Mesenchymal stem cell (in vitro differentiated cells and primary cell): ENCODE data around the gene SYNPR.

ENCODE experiments used
- DNase-seq: peaks from one replicate; pipeline ENCODE4 v3.0.0-alpha.2; 2013
- H2AFZ ChIP-seq: one replicate; pipeline ENCODE4 v1.6.1; 2013; ENCODE audit warnings: low read depth, mild to moderate bottlenecking, control low read depth, inconsistent platforms, low read length, moderate library complexity
- H2AK5ac ChIP-seq: 2 replicates; pipeline ENCODE4 v1.6.1; 2013; ENCODE audit warnings: low read length, moderate library complexity, mild to moderate bottlenecking, inconsistent platforms; ENCODE audit not compliant: severe bottlenecking
- H2BK120ac ChIP-seq: one replicate; pipeline ENCODE4 v1.6.1; 2013; ENCODE audit warnings: low read depth, mild to moderate bottlenecking, inconsistent platforms, low read length, moderate library complexity
- H2BK12ac ChIP-seq, 2 experiments: one replicate each; pipeline ENCODE4 v1.6.1; 2013; ENCODE audit warnings: inconsistent platforms in 2 of 2, low read length in 2 of 2, mild to moderate bottlenecking in 2 of 2, moderate library complexity in 2 of 2, control low read depth in 1 of 2
- H2BK15ac ChIP-seq: one replicate; pipeline ENCODE4 v1.6.1; 2013; ENCODE audit warnings: mild to moderate bottlenecking, low read depth, inconsistent platforms; ENCODE audit not compliant: poor library complexity, severe bottlenecking
- H2BK5ac ChIP-seq: 2 replicates; pipeline ENCODE4 v1.6.1; 2013; ENCODE audit warnings: low read depth, mild to moderate bottlenecking, low read length, control low read depth, inconsistent platforms; ENCODE audit not compliant: poor library complexity, severe bottlenecking
- H3K14ac ChIP-seq, 2 experiments: one replicate each; pipeline ENCODE4 v1.6.1; 2013; ENCODE audit warnings: inconsistent platforms in 2 of 2, low read length in 2 of 2, control low read depth in 1 of 2, mild to moderate bottlenecking in 1 of 2, moderate library complexity in 1 of 2
- H3K18ac ChIP-seq, 2 experiments: one replicate each; pipeline ENCODE4 v1.6.1; 2013; ENCODE audit warnings: inconsistent platforms in 2 of 2, low read length in 2 of 2, control low read depth in 1 of 2, low read depth in 1 of 2, mild to moderate bottlenecking in 1 of 2
- H3K23ac ChIP-seq, 2 experiments: one replicate each; pipeline ENCODE4 v1.6.1; 2013; ENCODE audit warnings: inconsistent platforms in 2 of 2, low read length in 2 of 2, mild to moderate bottlenecking in 2 of 2, moderate library complexity in 2 of 2, control low read depth in 1 of 2
- H3K27ac ChIP-seq: 2 replicates; pipeline ENCODE4 v1.5.1; 2013; ENCODE audit warnings: mild to moderate bottlenecking, moderate library complexity, low read length, control low read depth, inconsistent platforms; ENCODE audit not compliant: poor library complexity, severe bottlenecking
- H3K27me3 ChIP-seq, 2 experiments: 2 replicates each; pipeline versions ENCODE4 v1.6.1 to v1.7.0; 2013; ENCODE audit warnings: low read length in 2 of 2, mild to moderate bottlenecking in 2 of 2, moderate library complexity in 2 of 2, control low read depth in 1 of 2, inconsistent platforms in 1 of 2; ENCODE audit not compliant: control insufficient read depth in 1 of 2, insufficient read depth in 1 of 2
- H3K36me3 ChIP-seq, 2 experiments: 2 replicates each; pipeline versions ENCODE4 v1.6.1 to v1.7.0; 2013; ENCODE audit warnings: low read length in 2 of 2, control low read depth in 1 of 2, inconsistent platforms in 1 of 2, low read depth in 1 of 2, mild to moderate bottlenecking in 1 of 2; ENCODE audit not compliant: insufficient read depth in 2 of 2, control insufficient read depth in 1 of 2
- H3K4ac ChIP-seq, 2 experiments: one replicate each; pipeline ENCODE4 v1.6.1; 2013; ENCODE audit warnings: inconsistent platforms in 2 of 2, low read length in 2 of 2, mild to moderate bottlenecking in 2 of 2, moderate library complexity in 2 of 2, control low read depth in 1 of 2, low read depth in 1 of 2
- H3K4me1 ChIP-seq: 2 replicates; pipeline ENCODE4 v1.6.1; 2013; ENCODE audit warnings: low read depth, low read length, control low read depth; ENCODE audit not compliant: control insufficient read depth, insufficient read depth
- H3K4me2 ChIP-seq: 2 replicates; pipeline ENCODE4 v1.6.1; 2013; ENCODE audit warnings: low read length, mild to moderate bottlenecking, inconsistent platforms; ENCODE audit not compliant: poor library complexity, severe bottlenecking
- H3K4me3 ChIP-seq, 2 experiments: 2 replicates each; pipeline versions ENCODE4 v1.5.1 to v1.7.0; 2013; ENCODE audit warnings: low read length in 2 of 2, mild to moderate bottlenecking in 2 of 2, control low read depth in 1 of 2, low read depth in 1 of 2; ENCODE audit not compliant: insufficient read depth in 1 of 2
- H3K79me1 ChIP-seq: replicated peaks from 2 replicates; pipeline ENCODE4 v1.6.1; 2013; ENCODE audit warnings: mild to moderate bottlenecking, control low read depth, low read length, inconsistent platforms; ENCODE audit not compliant: poor library complexity, severe bottlenecking
- H3K9ac ChIP-seq: 2 replicates; pipeline ENCODE4 v1.7.0; 2013; ENCODE audit warnings: mild to moderate bottlenecking, low read length, moderate library complexity
- H3K9me3 ChIP-seq: 2 replicates; pipeline ENCODE4 v1.7.0; 2013; ENCODE audit warnings: mild to moderate bottlenecking, low read length; ENCODE audit not compliant: control insufficient read depth
- H4K8ac ChIP-seq: one replicate; pipeline ENCODE4 v1.6.1; 2013; ENCODE audit warnings: inconsistent platforms, mild to moderate bottlenecking, low read length, moderate library complexity
- H4K91ac ChIP-seq: one replicate; pipeline ENCODE4 v1.6.1; 2013; ENCODE audit warnings: mild to moderate bottlenecking, low read length, inconsistent platforms
- WGBS: methylation state at CpG from one replicate; pipeline ENCODE4 v1.1.7; 2013; ENCODE audit warnings: mixed read lengths; 5-methylcytosine and 5-hydroxymethylcytosine counted together

The SYNPR gene

DNA sequence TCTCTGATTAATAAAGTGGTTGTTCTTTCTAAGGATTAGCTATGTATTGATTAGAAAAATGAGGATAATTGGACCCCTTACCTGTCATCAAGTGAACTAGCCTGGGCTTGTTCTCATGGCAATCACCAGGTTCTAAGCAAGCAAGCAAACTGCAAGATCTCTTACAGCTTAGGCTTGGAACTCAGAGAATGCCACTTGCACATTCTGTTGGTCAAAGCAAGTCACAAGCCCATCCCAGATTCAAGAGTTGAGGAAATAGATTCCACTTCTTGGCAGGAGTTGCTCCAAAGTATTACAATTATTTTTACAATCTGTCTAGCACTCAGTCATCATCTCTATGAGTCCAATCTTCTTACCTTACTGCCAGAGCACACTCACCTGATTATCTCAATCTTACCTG, 180.3 kb downstream of the SYNPR start:
- H3K23ac ChIP-seq: no peak overlapping the region
- H3K4me2 ChIP-seq: no peak overlapping the region
- no peak overlapping the region for H3K4me3 ChIP-seq
- H2AK5ac ChIP-seq: no peak overlapping the region
- H3K9ac ChIP-seq: no peak overlapping the region
- no peak overlapping the region for H3K14ac ChIP-seq
- no peak overlapping the region for H2BK12ac ChIP-seq
- no peaks in the 10 kb centered on the region for H3K27me3 ChIP-seq
- no peak overlapping the region for H2BK15ac ChIP-seq
- H3K4ac ChIP-seq: no peak overlapping the region
- no peak overlapping the region for H2BK120ac ChIP-seq
- no peak overlapping the region for H2BK5ac ChIP-seq
- no peak overlapping the region for H3K27ac ChIP-seq
- no peaks in the 10 kb centered on the region for H3K9me3 ChIP-seq
- no peak overlapping the region for H4K8ac ChIP-seq
- H3K36me3 ChIP-seq: no peaks in the 10 kb centered on the region
- DNase-seq: no peak
- no peaks in the 10 kb centered on the region for H3K4me1 ChIP-seq
- H2AFZ ChIP-seq: no peak overlapping the region
- H3K79me1 ChIP-seq: no peaks in the 10 kb centered on the region
- H4K91ac ChIP-seq: no peak overlapping the region
- H3K18ac ChIP-seq: no peak overlapping the region

DNA sequence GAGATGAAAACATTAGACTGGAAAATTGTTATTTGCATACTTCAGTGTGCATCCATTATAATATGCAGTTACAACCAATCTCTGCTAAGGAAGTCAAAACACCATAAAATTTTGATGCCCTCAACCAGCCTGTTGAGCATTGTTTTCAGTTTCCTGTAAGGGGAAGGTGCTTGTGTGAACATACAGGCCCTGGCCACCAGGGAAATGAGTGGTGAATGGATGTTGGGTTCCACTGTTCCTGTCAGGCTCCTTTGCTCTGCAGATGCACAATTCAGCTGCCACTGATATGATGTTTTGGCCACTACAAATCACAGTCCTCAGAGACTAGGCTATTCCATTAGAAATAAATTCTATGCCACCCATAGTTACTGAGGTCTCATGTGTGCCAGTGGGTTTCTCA, 184.6 kb downstream of the SYNPR start:
- Histone ChIP-seq H2AFZ (no peak overlapping the region), H3K14ac (no peak overlapping the region), H3K4me1 (no peaks in the 10 kb centered on the region), H2BK120ac (no peak overlapping the region), H3K18ac (no peak overlapping the region), H4K8ac (no peak overlapping the region), H2BK15ac (no peak overlapping the region), H3K36me3 (no peaks in the 10 kb centered on the region), H3K23ac (no peak overlapping the region), H3K4ac (no peak overlapping the region), H3K27ac (no peak overlapping the region), H2BK5ac (no peak overlapping the region), H3K4me2 (no peak overlapping the region), H3K79me1 (no peaks in the 10 kb centered on the region), H3K9me3 (no peaks in the 10 kb centered on the region), H2BK12ac (no peak overlapping the region), H3K27me3 (no peaks in the 10 kb centered on the region), H4K91ac (no peak overlapping the region), H3K9ac (no peak overlapping the region), H2AK5ac (no peak overlapping the region), H3K4me3 (no peak overlapping the region)
- no peak for DNase-seq

DNA sequence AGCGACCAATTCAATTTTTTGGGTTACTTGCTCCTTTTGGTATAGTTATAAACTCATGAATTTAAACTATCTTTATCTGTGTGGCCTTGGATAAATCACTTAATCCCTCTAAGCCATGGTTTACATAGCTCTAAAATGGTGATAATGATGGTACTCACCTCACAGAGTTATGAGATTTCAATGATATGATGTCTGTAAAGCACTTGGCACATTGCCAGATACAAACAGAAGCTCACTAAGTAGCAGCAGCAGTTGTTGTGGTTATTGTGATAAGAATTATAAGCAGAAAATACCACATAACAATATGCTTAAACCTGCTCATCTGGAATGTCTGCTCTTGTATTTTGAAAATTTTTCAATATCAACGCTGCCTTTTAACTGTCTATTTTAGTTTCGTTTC, 189.3 kb downstream of the SYNPR start:
- H2BK12ac ChIP-seq: no peak overlapping the region
- H3K27me3 ChIP-seq: no peaks in the 10 kb centered on the region
- no peak overlapping the region for H2BK15ac ChIP-seq
- H3K36me3 ChIP-seq: no peaks in the 10 kb centered on the region
- no peak overlapping the region for H3K23ac ChIP-seq
- H3K9ac ChIP-seq: no peak overlapping the region
- no peak overlapping the region for H2BK120ac ChIP-seq
- no peaks in the 10 kb centered on the region for H3K4me1 ChIP-seq
- no peaks in the 10 kb centered on the region for H3K79me1 ChIP-seq
- H3K18ac ChIP-seq: no peak overlapping the region
- H3K4me3 ChIP-seq: no peak overlapping the region
- WGBS: no CpG with 5 or more reads among the region's 3 CpGs
- H3K4ac ChIP-seq: no peak overlapping the region
- H4K8ac ChIP-seq: no peak overlapping the region
- no peak overlapping the region for H4K91ac ChIP-seq
- no peak overlapping the region for H3K14ac ChIP-seq
- H2AFZ ChIP-seq: no peak overlapping the region
- H3K27ac ChIP-seq: no peak overlapping the region
- H3K9me3 ChIP-seq: no peaks in the 10 kb centered on the region
- H2BK5ac ChIP-seq: no peak overlapping the region
- DNase-seq: no peak
- H2AK5ac ChIP-seq: no peak overlapping the region
- no peak overlapping the region for H3K4me2 ChIP-seq

DNA sequence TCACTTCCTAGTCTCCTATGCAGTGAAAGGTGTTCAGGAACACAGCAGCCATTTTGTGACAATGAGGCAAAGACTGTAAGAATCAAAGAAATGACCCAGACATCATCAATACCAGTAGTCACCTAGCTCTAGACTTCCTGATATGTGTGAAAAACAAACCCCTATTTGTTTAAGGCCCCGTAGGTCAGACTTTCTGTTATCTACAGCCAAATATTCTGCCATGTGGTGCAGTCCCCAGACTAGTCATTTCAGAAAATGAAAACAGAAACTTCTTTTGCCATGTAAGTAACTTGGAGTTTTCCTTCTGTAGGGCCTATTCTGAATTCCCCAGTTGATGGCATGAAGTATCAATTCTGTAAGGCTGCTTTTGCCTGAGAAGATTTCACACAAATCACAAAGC, 192.6 kb downstream of the SYNPR start:
- no peak overlapping the region for H3K4me3 ChIP-seq
- WGBS: 50% methylated on average over 1 of the region's 1 CpG
- no peak overlapping the region for H2BK5ac ChIP-seq
- H4K91ac ChIP-seq: no peak overlapping the region
- H2AK5ac ChIP-seq: no peak overlapping the region
- no peaks in the 10 kb centered on the region for H3K9me3 ChIP-seq
- no peaks in the 10 kb centered on the region for H3K79me1 ChIP-seq
- no peak overlapping the region for H3K9ac ChIP-seq
- H3K4ac ChIP-seq: no peak overlapping the region
- H4K8ac ChIP-seq: no peak overlapping the region
- H2AFZ ChIP-seq: no peak overlapping the region
- H2BK12ac ChIP-seq: no peak overlapping the region
- no peak for DNase-seq
- H3K14ac ChIP-seq: no peak overlapping the region
- H3K4me2 ChIP-seq: no peak overlapping the region
- H3K23ac ChIP-seq: no peak overlapping the region
- no peak overlapping the region for H2BK120ac ChIP-seq
- H3K27me3 ChIP-seq: peaks cover 0 to 16% of the 10 kb centered on the region in 2 experiments
- H3K18ac ChIP-seq: no peak overlapping the region
- H3K27ac ChIP-seq: no peak overlapping the region
- H3K4me1 ChIP-seq: no peaks in the 10 kb centered on the region
- H3K36me3 ChIP-seq: no peaks in the 10 kb centered on the region
- H2BK15ac ChIP-seq: no peak overlapping the region
